ENCODE results near the gene NEDD4L. TPM values are rescaled to one million over a fixed set of nuclear protein-coding genes. Genes with fewer than 3 reads are reported as not detected.

The NEDD4L gene
- total RNA-seq, 4 donors from 2014 or later: 44.0 to 104 (median 59.6) TPM

- Histone ChIP-seq H3K27ac (no peak overlapping the region), H3K4me1 (peaks cover 18% of the 10 kb centered on the region), H3K4me3 (no peak overlapping the region), H3K36me3 (no peaks in the 10 kb centered on the region), H3K9me3 (no peaks in the 10 kb centered on the region), H3K27me3 (no peaks in the 10 kb centered on the region)
- DNase-seq (ENCODE audit: low spot score in 2 of 2): no peak
- 39% methylated on average over 3 of the region's 3 CpGs for WGBS
- TF ChIP-seq POLR2A (IDR thresholded peaks at IDR 0.05) (no peak), CTCF (IDR thresholded peaks at IDR 0.05) (no peak)
Observed at GRCh38 chr18:58303363-58303762, 259.3 kb downstream of the NEDD4L start.

- H3K36me3 ChIP-seq: no peaks in the 10 kb centered on the region
- no peak overlapping the region for H3K4me3 ChIP-seq
- 95% methylated on average over 3 of the region's 3 CpGs for WGBS
- no peaks in the 10 kb centered on the region for H3K27me3 ChIP-seq
- TF ChIP-seq CTCF (IDR thresholded peaks at IDR 0.05) (no peak), POLR2A (IDR thresholded peaks at IDR 0.05) (no peak), POLR2AphosphoS5 (IDR thresholded peaks at IDR 0.05) (no peak), EP300 (IDR thresholded peaks at IDR 0.05) (no peak)
- H3K27ac ChIP-seq: no peak overlapping the region
- H3K9me3 ChIP-seq: no peaks in the 10 kb centered on the region
- peaks cover 16% of the 10 kb centered on the region for H3K4me1 ChIP-seq
- no peak for DNase-seq (ENCODE audit: low spot score in 2 of 2)
Observed at GRCh38 chr18:58305792-58306191, 261.8 kb downstream of the NEDD4L start.

- Histone ChIP-seq H3K36me3 (no peaks in the 10 kb centered on the region), H3K9me3 (no peaks in the 10 kb centered on the region), H3K4me1 (peaks cover 23% of the 10 kb centered on the region), H3K27me3 (no peaks in the 10 kb centered on the region), H3K27ac (no peak overlapping the region), H3K4me3 (no peak overlapping the region)
- TF ChIP-seq POLR2A (IDR thresholded peaks at IDR 0.05) (no peak), EP300 (IDR thresholded peaks at IDR 0.05) (no peak), CTCF (IDR thresholded peaks at IDR 0.05) (no peak), POLR2AphosphoS5 (IDR thresholded peaks at IDR 0.05) (no peak)
- WGBS: 71% methylated on average over 3 of the region's 3 CpGs
- no peak for DNase-seq (ENCODE audit: low spot score in 2 of 2)
Observed at GRCh38 chr18:58307441-58307840, 263.4 kb downstream of the NEDD4L start.

- no peak for TF ChIP-seq CTCF (IDR thresholded peaks at IDR 0.05)
- no peak for TF ChIP-seq POLR2A (IDR thresholded peaks at IDR 0.05)
- TF ChIP-seq EP300 (IDR thresholded peaks at IDR 0.05): no peak
- TF ChIP-seq POLR2AphosphoS5 (IDR thresholded peaks at IDR 0.05): no peak
- H3K36me3 ChIP-seq: no peaks in the 10 kb centered on the region
- DNase-seq (ENCODE audit: low spot score in 2 of 2): no peak
- WGBS: 88% methylated on average over 8 of the region's 8 CpGs
- no peak overlapping the region for H3K4me3 ChIP-seq
- no peaks in the 10 kb centered on the region for H3K27me3 ChIP-seq
- H3K27ac ChIP-seq: no peak overlapping the region
- H3K9me3 ChIP-seq: no peaks in the 10 kb centered on the region
- H3K4me1 ChIP-seq: peaks cover 19% of the 10 kb centered on the region
Observed at GRCh38 chr18:58308463-58308862, 264.4 kb downstream of the NEDD4L start.

GRCh38 chr18:58309099-58309498, 265.1 kb downstream of the NEDD4L start:
- peaks cover 23% of the 10 kb centered on the region for H3K4me1 ChIP-seq
- no peak overlapping the region for H3K4me3 ChIP-seq
- no peaks in the 10 kb centered on the region for H3K27me3 ChIP-seq
- TF ChIP-seq POLR2AphosphoS5 (IDR thresholded peaks at IDR 0.05): no peak
- no peak for TF ChIP-seq POLR2A (IDR thresholded peaks at IDR 0.05)
- TF ChIP-seq EP300 (IDR thresholded peaks at IDR 0.05): no peak
- no peak for TF ChIP-seq CTCF (IDR thresholded peaks at IDR 0.05)
- DNase-seq (ENCODE audit: low spot score in 2 of 2): no peak
- H3K27ac ChIP-seq: no peak overlapping the region
- no peaks in the 10 kb centered on the region for H3K9me3 ChIP-seq
- no peaks in the 10 kb centered on the region for H3K36me3 ChIP-seq
- WGBS: 84% methylated on average over 8 of the region's 8 CpGs
